Measurements from ENCODE around the gene ATP8B4. TPM values are rescaled to one million over a fixed set of nuclear protein-coding genes. Genes with fewer than 3 reads are reported as not detected.

ATP8B4 gene
- total RNA-seq, 6 donors from 2014 or later = 2.2 to 9.4 (median 5.4) TPM

DNA sequence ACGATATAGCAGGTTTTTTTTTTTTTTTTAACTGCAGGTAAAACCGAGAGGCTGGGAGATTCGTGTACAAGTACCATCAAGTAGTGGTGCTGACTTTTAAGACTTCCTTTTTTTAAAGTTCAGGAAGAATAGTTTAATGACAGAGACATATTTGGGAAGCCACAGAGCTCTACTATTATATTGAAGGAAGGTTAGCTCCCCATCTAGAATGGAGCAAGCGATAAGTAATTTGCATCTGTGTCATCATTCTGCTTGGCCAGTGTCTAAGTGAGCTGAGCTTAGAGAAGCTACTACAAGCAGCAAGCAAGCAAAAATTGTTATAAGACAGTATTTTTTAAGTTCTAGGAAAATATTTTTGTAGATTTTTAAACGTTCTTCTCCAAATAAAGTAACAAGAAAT, 203.2 kb downstream of the ATP8B4 start:
- DNase-seq = no peak
- WGBS, 2 donors = 79 to 83% methylated on average over 5 of the region's 5 CpGs
- Histone ChIP-seq H3K4me1 (no peaks in the 10 kb centered on the region), H3K9me3 (no peaks in the 10 kb centered on the region), H3K27me3 (no peaks in the 10 kb centered on the region), H3K4me3 (no peak overlapping the region), H3K36me3 (no peaks in the 10 kb centered on the region), H3K27ac (no peak overlapping the region)
- TF ChIP-seq, protein P1, sequence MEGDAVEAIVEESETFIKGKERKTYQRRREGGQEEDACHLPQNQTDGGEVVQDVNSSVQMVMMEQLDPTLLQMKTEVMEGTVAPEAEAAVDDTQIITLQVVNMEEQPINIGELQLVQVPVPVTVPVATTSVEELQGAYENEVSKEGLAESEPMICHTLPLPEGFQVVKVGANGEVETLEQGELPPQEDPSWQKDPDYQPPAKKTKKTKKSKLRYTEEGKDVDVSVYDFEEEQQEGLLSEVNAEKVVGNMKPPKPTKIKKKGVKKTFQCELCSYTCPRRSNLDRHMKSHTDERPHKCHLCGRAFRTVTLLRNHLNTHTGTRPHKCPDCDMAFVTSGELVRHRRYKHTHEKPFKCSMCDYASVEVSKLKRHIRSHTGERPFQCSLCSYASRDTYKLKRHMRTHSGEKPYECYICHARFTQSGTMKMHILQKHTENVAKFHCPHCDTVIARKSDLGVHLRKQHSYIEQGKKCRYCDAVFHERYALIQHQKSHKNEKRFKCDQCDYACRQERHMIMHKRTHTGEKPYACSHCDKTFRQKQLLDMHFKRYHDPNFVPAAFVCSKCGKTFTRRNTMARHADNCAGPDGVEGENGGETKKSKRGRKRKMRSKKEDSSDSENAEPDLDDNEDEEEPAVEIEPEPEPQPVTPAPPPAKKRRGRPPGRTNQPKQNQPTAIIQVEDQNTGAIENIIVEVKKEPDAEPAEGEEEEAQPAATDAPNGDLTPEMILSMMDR (IDR thresholded peaks at IDR 0.05) = no peak
- TF ChIP-seq POLR2AphosphoS5 (IDR thresholded peaks at IDR 0.05) (no peak), EP300 (IDR thresholded peaks at IDR 0.05) (no peak), POLR2A (IDR thresholded peaks at IDR 0.05) (no peak)
- no peak for ATAC-seq (ENCODE audit: low FRiP score in 2 of 2)

DNA sequence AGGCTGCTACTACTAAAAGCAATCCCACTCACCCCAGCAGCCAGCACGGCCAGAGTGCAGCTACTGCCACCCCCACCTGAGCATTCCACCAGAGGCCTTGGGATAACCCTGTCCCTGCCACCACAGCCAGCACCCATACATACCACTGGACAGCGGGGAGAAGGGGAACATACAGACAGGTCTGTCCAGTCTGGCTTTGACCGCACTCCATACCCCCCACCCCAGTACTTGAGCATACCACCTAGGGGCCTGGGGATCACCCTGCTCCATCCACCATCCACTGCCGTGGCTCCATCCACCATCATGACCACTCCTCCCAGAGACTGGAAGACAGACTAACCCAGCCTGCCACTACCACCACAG, 210.1 kb downstream of the ATP8B4 start:
- ATAC-seq (ENCODE audit: low FRiP score in 2 of 2) (peak in 1 of 2 donors; percentile 40), DNase-seq (no peak)
- Histone ChIP-seq H3K36me3 (no peaks in the 10 kb centered on the region), H3K27ac (no peak overlapping the region), H3K27me3 (no peaks in the 10 kb centered on the region), H3K4me1 (no peaks in the 10 kb centered on the region), H3K4me3 (no peak overlapping the region), H3K9me3 (peaks cover 0 to 3% (median 0%) of the 10 kb centered on the region in 4 donors)
- TF ChIP-seq POLR2AphosphoS5 (IDR thresholded peaks at IDR 0.05) = no peak
- TF ChIP-seq EP300 (IDR thresholded peaks at IDR 0.05) = no peak
- TF ChIP-seq, protein P1 (IDR thresholded peaks at IDR 0.05) = no peak
- TF ChIP-seq POLR2A (IDR thresholded peaks at IDR 0.05) = no peak
- 88 to 100% methylated on average over 3 to 4 of the region's 4 CpGs for WGBS, 2 donors

DNA sequence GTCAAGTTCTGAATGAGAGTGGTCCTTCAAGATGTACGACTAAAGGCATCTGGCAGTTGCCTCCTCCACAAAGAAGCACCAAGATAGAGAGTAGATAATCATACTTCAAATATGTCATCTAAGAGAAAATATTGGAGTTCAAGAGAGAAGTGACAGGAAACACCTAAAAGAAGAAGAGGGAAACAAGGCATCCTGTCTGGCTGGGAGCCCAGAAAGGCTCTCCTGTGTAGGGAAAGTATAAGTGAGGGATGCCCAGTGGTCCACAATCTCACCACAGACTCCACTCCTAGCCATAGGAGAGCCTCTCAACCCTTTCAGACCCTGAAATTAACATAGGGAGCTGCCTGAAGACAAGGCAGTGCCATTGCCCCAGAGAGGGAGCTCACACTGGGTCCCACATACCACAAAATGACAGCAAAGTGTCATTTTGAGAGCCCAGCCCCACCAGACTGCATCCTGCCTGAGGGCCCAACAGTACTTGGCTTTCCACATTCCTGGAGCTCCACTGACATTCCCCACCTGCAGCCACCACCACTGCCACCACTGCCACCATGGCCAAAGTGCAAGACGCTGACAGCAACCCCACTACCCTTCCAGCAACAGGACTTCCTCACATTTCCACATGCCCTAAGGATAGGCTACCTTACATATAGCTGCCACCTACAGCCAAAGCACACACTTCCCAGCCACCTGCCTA, 210.6 kb downstream of the ATP8B4 start:
- H3K9me3 ChIP-seq = peaks cover 0 to 3% (median 0%) of the 10 kb centered on the region in 4 donors
- no peaks in the 10 kb centered on the region for H3K36me3 ChIP-seq
- no peak overlapping the region for H3K27ac ChIP-seq
- H3K4me1 ChIP-seq = no peaks in the 10 kb centered on the region
- no peak overlapping the region for H3K4me3 ChIP-seq
- TF ChIP-seq POLR2A (IDR thresholded peaks at IDR 0.05) = no peak
- TF ChIP-seq, protein P1 (IDR thresholded peaks at IDR 0.05) = no peak
- TF ChIP-seq EP300 (IDR thresholded peaks at IDR 0.05) = no peak
- no peak for TF ChIP-seq POLR2AphosphoS5 (IDR thresholded peaks at IDR 0.05)
- 64 to 75% methylated on average over 2 of the region's 2 CpGs for WGBS, 2 donors
- no peaks in the 10 kb centered on the region for H3K27me3 ChIP-seq
- ATAC-seq (ENCODE audit: low FRiP score in 2 of 2) = peak in 1 of 2 donors; percentile 22
- DNase-seq = no peak

DNA sequence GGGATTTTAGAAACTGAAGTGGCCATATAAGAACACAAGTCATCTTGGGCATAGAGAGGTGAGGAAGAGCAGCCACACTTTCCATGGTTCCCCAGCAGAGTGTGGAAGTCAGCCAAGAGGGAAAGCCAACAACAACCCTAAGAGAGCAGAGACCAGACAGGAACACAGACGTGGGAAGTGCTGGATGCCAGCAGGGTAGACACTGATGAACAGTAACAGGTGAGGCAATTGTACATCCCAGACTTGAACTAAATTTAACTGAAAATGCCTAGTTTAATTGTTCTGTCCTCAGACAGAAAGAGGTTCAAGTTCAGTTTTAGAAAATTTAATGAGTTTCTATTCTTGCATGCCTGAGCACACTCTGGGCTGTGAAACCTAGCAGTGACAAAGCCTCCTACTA, 212.1 kb downstream of the ATP8B4 start:
- Histone ChIP-seq H3K4me1 (no peaks in the 10 kb centered on the region), H3K4me3 (no peak overlapping the region), H3K27ac (no peak overlapping the region), H3K9me3 (peaks cover 0 to 3% (median 0%) of the 10 kb centered on the region in 4 donors), H3K36me3 (no peaks in the 10 kb centered on the region), H3K27me3 (no peaks in the 10 kb centered on the region)
- TF ChIP-seq POLR2AphosphoS5 (IDR thresholded peaks at IDR 0.05) = no peak
- no peak for TF ChIP-seq EP300 (IDR thresholded peaks at IDR 0.05)
- no peak for TF ChIP-seq POLR2A (IDR thresholded peaks at IDR 0.05)
- TF ChIP-seq, protein P1 (IDR thresholded peaks at IDR 0.05) = no peak
- ATAC-seq (ENCODE audit: low FRiP score in 2 of 2) = no peak
- WGBS, 2 donors = 53 to 54% methylated on average over 1 of the region's 1 CpG
- no peak for DNase-seq

DNA sequence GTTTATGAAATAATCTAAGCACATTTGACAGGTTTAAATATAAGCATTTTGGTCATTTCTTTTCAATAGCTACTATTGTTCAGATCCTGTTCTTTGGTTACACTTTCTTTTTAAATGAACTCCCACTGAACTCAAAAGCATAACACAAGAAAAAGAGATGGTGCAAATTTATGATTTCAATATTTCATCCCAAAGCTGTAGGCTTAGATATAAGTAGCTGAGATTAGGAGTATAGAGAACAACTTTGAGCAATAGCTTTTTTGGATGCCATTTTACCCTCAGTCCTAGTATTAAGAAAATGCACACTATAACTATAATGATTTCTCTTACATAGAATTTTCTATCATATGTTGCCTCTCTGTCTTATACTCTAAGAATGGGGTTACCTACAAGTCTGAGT, 213.8 kb downstream of the ATP8B4 start:
- no peak for TF ChIP-seq POLR2A (IDR thresholded peaks at IDR 0.05)
- TF ChIP-seq EP300 (IDR thresholded peaks at IDR 0.05) = no peak
- TF ChIP-seq POLR2AphosphoS5 (IDR thresholded peaks at IDR 0.05) = no peak
- TF ChIP-seq, protein P1 (IDR thresholded peaks at IDR 0.05) = no peak
- DNase-seq (no peak), ATAC-seq (ENCODE audit: low FRiP score in 2 of 2) (no peak)
- no peaks in the 10 kb centered on the region for H3K4me1 ChIP-seq
- peaks cover 0 to under 1% (median 0%) of the 10 kb centered on the region in 4 donors for H3K9me3 ChIP-seq
- H3K36me3 ChIP-seq = no peaks in the 10 kb centered on the region
- no peak overlapping the region for H3K4me3 ChIP-seq
- H3K27ac ChIP-seq = no peak overlapping the region
- no peaks in the 10 kb centered on the region for H3K27me3 ChIP-seq

All from upper lobe of left lung (tissue), 6 donors.